GM18499 (cell line): ENCODE measurements around the gene ZMYM4.
"Not testable (repeated sequence)": the region's sequence is repeated elsewhere in the genome, so short reads cannot be mapped to it uniquely, and the experiment has no call there.

Source experiments
- ATAC-seq: cut with Tn5 transposase; IDR thresholded peaks from one replicate; pipeline ENCODE4 v1.9.1; 2021; ENCODE audit warnings: moderate number of reproducible peaks; ENCODE audit not compliant: insufficient read depth, unreplicated experiment

The ZMYM4 gene

DNA sequence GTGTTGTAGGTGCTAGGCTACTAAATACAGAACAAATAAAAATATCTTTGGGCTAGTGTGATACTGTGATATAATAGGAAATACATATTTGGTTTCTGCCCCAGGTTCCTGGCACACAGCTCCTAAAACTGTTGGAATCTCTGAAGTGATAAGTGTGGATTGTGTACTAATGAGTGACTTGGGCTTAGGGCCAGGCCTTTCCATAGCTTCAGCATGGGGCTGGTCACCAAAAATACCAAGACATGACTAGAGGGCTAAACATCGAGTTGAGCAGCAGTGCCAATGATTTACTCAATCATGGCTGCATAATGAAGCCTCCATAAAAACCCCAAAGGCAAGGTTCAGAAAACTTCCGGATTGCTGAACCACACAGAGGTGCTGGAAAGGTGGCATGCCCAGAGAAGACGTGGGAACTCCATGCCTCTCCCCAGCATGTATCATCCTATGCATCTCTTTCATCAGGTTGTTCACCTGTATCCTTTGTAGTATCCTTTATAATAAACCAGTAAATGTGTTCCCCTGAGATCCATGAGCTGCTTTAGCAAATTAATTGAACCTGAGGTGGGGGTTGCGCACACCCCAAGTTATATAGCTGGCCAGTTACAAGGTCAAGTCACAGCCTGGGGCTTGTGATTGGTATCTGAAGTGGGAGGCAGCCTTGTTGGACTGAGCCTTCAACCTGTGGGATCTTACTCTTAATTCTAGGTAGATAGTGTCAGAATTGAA, 51.6 kb downstream of the ZMYM4 start:
- no peak for ATAC-seq

DNA sequence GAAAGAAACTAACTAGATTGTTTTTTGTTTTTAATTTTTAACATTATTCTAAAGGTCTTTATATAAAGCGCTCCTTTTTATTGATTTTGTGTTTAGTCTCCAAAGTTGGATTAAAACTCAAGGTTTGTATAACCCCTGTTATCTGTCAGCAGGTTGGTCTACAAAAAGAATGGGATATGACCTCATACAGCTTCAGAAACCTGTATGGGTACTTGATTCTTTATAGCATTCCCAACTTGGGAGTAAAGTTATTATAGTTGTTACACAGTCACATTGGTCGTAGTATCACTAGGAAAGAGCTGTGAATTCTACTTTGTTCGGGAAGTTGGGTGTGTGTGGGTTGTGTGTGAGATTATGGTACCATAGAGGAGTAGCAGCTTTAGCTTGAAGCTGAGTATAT, 52.4 kb downstream of the ZMYM4 start:
- ATAC-seq: no peak

DNA sequence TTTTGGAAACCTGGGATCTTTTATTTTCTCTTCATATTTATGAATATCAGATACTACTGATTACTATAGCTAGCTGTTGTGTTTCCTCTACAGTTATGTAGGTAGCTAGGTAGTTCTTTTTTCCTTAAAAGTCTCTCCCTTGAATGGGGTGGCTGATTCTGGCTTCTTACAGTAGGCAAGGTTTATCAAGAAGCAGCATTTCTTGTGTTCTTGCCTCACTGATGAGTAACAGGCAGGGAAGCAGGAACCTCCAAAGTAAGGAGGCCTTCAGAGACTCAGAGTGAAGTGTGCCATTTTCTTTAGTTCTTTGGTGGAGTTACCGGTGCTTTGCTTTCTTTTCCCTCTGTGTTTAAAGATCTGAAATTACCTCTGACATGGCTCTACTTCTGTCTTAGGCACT, 56.0 kb downstream of the ZMYM4 start:
- ATAC-seq: no peak

DNA sequence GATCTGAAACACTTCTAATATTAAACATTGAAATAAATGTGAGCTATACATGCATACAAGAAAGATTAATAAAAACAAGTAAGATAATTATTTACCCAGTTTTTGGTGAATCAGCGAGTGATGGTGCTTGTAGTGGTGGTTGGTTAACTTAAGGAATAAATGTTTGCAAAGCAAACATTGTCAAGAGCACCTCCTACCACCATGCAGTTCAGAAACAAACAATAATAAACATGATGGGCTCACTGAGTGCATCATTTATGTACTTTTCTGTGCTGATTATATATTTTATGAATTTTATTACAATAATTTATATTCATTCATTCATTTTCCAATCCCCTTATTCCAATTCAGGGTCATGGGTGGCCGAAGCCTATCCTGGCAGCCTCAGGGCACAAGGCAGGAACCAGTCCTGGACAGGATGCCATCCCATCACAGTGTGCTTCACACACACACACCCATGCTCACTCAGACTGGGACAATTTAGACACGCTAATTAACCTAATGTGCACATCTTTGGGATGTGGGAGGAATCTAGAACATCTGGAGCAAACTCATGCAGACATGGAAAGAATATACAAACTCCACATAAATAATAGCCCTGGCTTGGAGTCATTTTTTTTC, 57.8 kb downstream of the ZMYM4 start:
- no peak for ATAC-seq

DNA sequence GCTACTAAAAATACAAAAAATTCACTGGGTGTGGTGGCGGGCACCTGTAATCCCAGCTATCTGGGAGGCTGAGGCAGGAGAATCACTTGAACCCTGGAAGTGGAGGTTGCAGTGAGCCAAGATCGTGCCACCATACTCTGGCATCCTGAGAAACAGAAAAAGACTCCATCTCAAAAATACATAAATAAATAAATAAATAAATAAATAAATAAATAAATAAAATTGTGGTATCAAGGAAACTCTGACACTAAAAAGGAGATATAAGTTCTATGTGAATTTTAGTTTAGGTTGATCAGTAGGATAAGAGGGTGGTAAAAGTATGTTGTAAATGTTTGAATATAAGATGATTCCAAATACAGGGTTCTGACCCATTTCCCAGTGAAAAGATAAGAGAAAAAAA, 63.1 kb downstream of the ZMYM4 start:
- not testable (repeated sequence) for ATAC-seq

DNA sequence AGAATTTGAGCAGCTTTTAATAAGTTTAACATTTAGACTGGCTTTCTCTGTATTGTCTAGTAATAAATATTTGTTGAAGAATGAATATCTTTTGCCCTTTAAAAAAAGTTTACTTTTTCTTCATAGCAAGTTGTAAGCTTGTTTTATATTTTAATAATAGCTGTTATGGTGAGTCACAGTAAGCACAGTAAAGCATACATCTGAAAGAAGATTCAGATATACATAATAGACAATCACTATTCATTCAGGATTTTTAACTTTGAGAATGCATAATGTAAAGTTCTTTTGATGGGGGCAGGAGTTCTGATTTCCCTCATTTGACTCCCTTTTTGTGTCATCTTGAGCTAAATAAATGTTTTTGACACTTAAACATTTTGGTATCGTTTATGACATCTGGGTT, 66.0 kb downstream of the ZMYM4 start:
- ATAC-seq: no peak

DNA sequence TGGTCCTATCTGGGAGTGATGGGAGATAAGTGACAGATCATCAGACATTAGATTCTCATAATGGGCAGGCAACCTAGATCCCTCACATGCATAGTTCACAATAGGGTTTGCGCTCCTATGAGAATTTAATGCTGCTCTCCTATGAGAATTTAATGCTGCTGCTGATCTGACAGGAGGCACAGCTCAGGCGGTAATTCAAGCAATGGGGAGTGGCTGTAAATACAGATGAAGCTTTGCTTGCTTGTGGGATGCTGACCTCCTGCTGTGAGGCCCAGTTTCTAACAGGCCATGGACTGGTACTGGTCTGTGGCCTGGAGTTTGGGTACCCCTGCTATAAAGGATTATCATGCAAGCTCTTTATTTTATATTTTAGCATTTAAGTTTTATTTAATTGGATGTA, 72.0 kb downstream of the ZMYM4 start:
- ATAC-seq: no peak

DNA sequence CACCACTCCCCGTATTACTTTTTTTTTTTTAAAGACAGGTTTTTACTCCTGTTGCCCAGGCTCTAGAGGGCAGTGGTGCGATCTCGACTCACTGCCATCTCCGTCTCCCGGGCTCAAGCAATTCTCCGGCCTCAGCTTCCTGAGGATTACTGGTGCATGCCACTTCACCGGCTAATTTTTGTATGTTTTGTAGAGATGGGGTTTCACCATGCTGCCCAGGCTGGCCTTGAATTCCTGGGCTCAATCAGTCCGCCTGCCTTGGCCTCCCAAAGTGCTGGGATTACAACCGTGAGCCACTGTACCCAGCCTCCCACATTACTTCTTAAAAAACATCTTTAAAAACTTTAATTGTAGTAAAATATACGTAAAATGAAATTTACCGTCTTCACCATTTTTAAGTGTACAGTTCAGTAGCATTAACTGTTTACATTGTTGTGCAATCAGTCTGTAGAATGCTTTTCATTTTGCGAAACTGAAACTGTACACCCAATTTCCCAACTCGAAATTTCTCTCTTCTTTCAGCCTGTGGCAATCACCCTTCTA, 77.0 kb downstream of the ZMYM4 start:
- ATAC-seq: no peak

DNA sequence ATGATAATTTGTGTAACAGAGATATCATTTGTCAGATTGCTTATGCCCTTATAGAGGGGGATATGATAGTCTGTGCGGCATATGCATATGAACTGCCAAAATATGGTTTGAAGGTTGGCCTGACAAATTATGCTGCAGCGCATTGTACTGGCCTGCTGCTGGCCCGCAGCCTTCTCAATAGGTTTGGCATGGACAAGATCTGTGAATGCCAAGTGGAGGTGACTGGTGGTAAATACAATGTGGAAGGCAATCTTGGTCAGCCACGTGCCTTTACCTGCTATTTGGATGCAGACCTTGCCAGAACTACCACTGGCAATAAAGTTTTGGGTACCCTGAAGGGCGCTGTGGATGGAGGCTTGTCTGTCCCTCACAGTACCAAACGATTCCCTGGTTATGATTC, 82.4 kb downstream of the ZMYM4 start:
- ATAC-seq: no peak

DNA sequence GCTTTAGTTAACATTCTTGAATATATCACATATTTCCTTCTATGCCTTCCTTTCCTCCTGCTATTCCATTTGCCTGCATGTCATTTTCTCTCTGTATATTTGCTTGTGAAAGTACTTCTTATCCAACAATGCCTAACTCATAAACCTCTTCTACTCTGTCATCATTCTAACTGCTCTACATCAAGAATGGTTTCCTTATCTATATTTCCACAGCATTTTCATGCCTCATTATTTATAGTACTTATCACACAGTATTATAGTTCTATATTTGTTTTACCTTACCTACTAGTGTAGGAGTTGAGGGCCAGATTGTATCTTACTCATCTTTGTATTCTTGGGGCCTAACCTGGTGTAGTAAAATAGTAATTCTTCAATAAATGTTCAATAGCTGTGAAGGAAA, 91.5 kb downstream of the ZMYM4 start:
- no peak for ATAC-seq

DNA sequence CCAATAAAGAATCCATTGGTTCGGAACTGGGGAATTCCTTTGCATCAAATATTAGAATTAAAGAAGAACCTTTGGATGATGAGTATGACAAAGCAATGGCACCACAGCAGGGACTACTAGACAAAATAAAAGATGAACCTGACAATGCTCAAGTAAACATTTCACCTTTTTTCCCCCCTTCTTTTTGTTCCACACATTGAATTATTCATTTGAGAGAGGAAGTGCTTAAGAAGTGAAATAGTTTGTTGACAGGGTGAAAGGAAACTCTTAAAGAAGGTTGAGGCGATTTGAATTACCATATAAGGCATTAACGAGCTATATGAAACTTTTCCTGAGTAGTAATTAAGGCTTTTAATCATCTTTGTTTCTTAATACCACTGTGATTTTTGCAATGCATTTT, 93.1 kb downstream of the ZMYM4 start:
- ATAC-seq: no peak

DNA sequence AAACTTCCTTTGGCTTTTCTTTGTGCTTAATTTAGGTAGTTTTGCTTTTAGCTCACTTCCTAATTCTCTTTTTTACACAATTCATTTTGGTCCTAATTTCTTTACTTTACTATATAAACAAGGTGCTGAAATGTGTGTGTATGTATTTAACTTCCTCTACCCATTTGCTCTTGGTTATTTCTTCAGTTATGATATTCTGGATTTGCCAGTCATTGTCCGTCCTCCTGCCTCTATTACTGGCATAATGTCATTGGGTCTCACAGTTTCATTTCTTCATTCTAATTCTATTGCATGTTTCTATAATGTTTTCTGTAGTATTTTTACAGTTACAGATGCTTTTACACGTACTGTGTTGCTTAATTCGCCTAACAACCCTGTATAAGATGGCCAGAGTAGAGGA, 96.2 kb downstream of the ZMYM4 start:
- ATAC-seq: no peak

DNA sequence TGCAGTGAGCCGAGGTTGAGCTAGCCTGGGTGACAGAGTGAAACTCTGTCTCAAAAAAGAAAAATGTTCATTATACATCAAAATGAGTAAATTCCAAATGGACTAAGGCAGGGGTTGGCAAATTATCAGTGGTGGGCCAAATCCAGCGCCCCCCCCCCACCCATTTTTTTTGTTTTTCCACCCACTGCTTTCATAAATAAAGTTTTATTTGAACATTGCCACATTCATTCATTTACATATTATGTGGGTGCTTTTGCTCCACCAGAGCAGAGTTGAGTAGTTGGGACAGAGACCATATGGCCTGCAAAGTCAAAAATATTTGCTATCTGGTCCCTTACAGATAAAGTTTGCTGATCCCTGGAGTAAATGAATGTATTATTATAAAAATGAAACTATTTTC, 99.4 kb downstream of the ZMYM4 start:
- ATAC-seq: no peak

DNA sequence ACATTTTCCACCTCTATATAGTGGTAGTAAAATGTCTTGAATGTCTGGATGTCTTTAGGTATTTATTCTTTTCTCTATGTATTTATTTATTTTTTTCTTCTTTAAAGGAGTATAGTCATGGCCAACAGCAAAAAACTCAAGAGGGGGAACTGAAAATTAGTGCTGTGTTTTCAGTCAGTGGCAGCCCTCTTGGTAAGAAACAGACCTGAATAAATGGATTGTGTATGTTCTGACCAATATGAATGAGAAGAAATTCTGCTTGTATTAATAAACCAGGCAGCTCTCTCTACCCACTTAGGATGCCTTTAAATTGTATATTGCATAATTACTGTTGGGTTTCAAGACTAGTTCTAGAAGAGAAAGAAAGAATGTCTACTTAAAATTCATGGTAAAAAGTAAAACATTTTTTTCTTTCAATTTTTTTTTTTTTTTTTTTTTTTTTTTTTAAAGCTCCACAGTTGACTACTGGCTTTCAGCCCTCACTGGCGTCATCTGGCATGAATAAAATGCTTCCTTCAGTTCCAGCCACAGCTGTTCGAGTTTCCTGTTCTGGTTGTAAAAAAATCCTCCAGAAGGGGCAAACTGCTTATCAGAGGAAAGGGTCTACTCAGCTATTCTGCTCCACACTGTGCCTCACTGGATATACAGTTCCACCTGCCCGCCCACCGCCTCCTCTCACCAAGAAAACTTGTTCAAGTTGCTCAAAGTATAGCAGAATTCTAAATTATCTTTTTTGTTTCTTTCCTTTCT, 101.6 kb downstream of the ZMYM4 start:
- no peak for ATAC-seq

DNA sequence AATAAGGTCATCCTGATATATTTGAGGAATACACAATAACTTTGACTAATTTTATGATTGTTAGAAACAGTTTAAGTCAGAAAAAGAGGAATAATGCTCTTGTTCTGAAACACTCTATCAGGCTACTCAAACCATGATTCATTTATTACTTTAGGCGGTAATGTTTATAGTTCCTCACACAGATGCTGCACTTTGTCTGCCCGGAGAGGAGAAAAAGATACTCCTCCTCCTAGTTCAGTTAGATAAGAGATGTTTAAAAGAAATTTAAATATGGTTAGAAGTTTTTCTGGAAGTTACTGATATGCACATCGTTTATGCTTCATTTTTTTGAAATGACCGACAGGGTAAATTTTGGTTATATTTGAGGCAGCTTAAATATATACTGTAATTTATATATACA, 103.0 kb downstream of the ZMYM4 start:
- ATAC-seq: no peak

DNA sequence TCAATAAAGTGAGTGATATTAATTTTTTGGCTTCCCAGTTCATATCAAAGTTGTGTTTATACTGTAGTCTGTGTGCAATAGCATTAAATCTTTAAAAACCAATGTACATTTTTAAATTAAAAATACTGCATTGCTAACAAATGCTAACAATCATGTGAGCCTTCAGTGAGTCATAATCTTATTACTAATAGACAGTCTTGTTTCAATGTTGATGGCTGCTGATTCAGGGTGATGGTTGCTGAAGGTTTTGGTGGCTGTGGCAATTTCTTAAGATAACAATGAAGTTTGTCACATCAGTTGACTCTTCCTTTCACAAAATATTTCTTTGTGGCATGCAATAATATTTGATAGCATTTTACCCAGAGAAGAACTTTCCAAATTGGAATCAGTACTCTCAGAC, 109.0 kb downstream of the ZMYM4 start:
- no peak for ATAC-seq

DNA sequence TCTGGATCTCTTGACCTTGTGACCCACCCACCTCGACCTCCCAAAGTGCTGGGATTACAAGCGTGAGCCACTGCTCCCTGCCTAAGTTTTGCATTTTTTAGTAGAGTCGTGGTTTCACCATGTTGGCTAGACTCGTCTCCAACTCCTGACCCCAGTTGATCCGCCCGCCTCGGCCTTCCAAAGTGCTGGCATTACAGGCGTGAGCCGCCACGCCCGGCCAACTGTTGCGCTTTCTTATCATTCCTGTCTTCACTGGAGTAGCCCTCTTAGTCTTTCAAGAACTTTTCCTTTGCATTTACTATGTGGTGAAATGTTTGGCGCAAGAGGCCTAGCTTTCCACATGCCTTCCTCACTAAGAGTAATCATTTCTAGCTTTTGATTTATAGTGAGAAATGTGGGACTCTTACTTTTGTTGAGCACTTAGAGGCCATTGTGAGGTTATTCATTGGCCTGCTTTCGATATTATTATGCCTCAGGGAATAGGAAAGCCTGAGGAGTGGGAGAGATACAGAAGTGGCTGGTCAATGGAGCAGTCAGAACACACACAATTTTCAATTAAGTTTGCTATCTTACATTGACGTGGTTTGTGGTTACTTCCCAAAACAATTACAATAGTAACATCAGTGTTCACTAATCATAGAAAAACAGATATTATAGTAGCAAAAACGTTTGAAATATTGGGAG, 111.0 kb downstream of the ZMYM4 start:
- ATAC-seq: no peak

DNA sequence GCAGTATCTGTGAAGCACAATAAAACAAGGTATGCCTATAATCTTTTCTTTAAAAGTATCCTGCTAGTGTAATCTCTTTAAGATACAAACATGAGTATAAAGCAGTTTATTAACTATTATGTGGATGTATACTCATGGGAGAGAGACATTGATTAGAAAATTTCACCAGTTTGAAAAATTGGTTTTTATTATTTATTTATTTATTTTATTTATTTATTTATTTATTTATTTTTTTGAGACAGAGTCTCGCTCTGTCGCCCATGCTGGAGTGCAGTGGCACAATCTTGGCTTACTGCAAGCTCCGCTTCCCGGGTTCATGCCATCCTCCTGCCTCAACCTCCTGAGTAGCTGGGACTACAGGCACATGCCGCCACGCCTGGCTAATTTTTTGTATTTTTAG, 111.6 kb downstream of the ZMYM4 start:
- ATAC-seq: not testable (repeated sequence)

DNA sequence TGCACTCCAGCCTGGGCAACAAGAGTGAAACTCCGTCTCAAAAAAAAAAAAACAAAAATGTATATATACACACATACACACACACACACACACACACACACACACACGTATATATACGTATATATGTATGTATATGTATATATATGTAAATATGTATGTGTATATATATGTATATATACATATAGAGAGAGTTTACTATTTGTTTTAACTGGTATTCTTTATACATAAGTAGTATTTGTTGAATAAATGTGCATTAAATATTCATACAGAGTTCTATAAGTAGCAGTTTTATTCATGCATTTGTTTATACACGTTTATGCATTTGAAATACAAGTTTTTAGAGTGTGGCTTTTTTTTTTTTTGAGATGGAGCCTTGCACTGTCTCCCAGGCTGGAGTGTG, 113.6 kb downstream of the ZMYM4 start:
- ATAC-seq: no peak

DNA sequence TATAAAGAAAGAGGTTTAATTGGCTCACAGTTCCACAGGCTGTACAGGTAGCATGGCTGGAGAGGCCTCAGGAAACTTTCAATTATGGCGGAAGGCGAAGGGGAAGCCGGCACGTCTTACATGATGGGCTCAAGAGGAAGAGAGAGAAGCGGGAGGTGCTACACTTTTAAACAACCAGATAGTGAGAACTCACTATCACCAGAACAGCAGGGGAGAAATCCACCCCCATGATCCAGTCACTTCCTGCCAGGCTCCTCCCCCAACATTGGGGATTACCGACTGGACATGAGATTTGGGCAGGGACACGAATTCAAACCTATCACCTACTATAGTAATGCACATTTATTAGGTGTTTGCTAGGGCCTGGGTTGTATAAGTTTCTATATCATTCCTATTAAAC, 117.8 kb downstream of the ZMYM4 start:
- no peak for ATAC-seq

DNA sequence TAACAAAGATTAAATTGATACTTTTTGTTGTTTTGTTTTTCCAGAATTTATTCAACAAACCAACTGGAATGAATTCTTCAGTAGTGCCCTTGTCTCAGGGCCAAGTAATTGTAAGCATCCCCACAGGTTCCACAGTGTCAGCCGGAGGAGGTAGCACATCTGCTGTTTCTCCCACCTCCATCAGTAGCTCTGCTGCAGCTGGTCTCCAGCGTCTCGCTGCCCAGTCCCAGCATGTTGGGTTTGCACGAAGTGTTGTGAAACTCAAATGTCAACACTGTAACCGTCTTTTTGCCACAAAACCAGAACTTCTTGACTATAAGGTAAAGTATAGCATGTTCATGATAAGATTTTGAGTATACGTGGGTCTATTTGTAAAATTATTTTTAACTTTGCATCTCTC, 118.5 kb downstream of the ZMYM4 start:
- ATAC-seq: no peak
